HCT116 (cell line): ENCODE measurements around the gene MIEF2.

Experiments used
- POLR2A ChIP-seq: IDR thresholded peaks from 2 replicates; pipeline ENCODE4 v1.7.0; 2011; ENCODE audit warnings: borderline replicate concordance; ENCODE audit not compliant: insufficient read depth, insufficient read length; ENCODE audit errors: extremely low read depth
- POLR2AphosphoS5 ChIP-seq: IDR thresholded peaks from 2 replicates; pipeline ENCODE4 v1.6.1; 2011; ENCODE audit warnings: mild to moderate bottlenecking, low read depth, low read length, moderate library complexity
- REST ChIP-seq: IDR thresholded peaks from 2 replicates; pipeline ENCODE4 v1.6.1; 2012; ENCODE audit warnings: low read depth
- SIN3A ChIP-seq: IDR thresholded peaks from 2 replicates; pipeline ENCODE4 v1.6.1; 2012; ENCODE audit warnings: low read depth
- TF ChIP-seq, protein P1 (sequence below), 3 experiments: fragments of 200-600 bp in 1 of 3; sonication (generic) in 1 of 3; IDR thresholded peaks in 2 of 3; conservative IDR thresholded peaks in 1 of 3; 2 replicates each; pipeline ENCODE4 v1.5.1; 2012 to 2017; ENCODE audit warnings: low read depth in 2 of 3, low read length in 2 of 3, antibody characterized with exemption in 1 of 3, borderline replicate concordance in 1 of 3, control low read depth in 1 of 3, mild to moderate bottlenecking in 1 of 3, mixed read lengths in 1 of 3, mixed run types in 1 of 3, moderate library complexity in 1 of 3; ENCODE audit not compliant: insufficient read depth in 1 of 3
- TF ChIP-seq, protein P2 (sequence below): IDR thresholded peaks from 2 replicates; pipeline ENCODE4 v1.6.1; 2012

DNA sequence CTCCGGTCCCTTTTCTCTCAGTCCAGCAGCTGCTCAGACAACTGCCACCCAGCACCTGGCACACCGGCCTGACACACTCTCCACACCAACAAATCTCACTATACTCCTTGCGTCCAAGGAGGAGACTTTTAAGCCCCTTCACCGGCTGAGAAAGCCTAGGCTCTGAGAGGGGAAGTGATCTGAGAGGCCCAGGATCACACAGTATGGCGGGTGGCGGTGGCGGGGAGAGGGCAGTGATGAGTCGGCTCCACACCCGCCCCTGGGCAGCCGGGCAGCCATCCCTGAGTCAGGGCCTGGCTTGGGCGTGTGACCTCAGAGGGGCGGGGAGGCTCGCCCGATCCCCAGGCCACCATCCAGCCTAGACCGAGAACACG lies 2.5 kb upstream of the MIEF2 start:
- no peak for TF ChIP-seq POLR2A
- TF ChIP-seq POLR2AphosphoS5, result peak; percentile 64; the same call in 1 of the 2 replicates
- TF ChIP-seq, protein P1, sequence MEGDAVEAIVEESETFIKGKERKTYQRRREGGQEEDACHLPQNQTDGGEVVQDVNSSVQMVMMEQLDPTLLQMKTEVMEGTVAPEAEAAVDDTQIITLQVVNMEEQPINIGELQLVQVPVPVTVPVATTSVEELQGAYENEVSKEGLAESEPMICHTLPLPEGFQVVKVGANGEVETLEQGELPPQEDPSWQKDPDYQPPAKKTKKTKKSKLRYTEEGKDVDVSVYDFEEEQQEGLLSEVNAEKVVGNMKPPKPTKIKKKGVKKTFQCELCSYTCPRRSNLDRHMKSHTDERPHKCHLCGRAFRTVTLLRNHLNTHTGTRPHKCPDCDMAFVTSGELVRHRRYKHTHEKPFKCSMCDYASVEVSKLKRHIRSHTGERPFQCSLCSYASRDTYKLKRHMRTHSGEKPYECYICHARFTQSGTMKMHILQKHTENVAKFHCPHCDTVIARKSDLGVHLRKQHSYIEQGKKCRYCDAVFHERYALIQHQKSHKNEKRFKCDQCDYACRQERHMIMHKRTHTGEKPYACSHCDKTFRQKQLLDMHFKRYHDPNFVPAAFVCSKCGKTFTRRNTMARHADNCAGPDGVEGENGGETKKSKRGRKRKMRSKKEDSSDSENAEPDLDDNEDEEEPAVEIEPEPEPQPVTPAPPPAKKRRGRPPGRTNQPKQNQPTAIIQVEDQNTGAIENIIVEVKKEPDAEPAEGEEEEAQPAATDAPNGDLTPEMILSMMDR (IDR thresholded peaks at IDR 0.05 in 2 of 3, conservative IDR thresholded peaks at IDR 0.05 in 1 of 3; ENCODE audit: borderline replicate concordance in 1 of 3, insufficient read depth in 1 of 3, low read depth in 2 of 3, low read length in 2 of 3), result no peak
- no peak for TF ChIP-seq REST
- TF ChIP-seq SIN3A, result no peak
- TF ChIP-seq, protein P2, sequence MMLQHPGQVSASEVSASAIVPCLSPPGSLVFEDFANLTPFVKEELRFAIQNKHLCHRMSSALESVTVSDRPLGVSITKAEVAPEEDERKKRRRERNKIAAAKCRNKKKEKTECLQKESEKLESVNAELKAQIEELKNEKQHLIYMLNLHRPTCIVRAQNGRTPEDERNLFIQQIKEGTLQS, result no peak
